Measurements from ENCODE around the gene HEATR5B.

Gene HEATR5B

DNA sequence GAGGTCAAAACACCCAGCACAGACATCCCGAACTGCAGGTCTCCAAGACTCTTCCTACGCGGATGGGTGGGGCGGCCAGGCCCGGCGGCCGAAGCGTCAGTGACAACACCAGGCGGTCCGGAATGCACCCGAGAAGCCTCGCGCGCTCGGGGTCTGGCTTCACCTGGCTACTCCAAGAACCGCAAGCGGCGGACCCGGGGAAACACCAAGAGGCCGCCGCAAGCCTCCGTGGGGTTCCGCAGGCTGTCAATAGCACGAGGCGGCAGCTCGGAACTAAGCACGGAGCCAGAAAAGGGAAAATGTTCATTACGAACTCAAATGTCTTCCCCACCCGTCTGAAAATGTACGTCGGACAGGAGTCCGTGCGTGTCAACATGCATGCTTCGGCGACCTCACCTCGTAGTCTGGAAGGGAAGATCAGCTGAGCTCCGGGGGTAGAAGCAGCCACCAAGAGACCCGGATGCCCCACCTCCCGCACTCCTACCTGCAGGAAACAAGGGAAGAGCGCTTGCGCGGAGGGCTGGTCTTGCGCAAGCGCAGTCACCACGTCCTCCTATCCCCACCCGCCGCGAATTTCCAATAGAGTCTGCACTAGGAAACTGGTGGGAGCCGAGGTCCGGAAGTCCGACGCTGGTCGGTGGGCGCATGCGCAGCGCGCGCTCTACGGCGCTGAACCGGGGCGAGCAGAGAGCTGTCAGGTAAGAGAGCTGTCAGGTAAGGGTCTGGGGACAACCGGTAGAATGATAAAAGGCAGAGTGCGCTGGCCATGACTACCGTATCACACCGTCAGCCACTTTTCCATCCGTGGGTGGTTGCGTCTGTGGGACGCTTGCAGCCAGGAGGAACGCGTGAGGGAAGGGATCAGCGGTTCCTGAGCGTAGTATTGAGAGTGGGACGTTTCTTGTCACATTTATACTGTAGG is at the start of gene HEATR5B, which contains the start of gene GPATCH11:
Gene HEATR5B (minus strand): TSS at position 500 of the 922 bp plus-strand sequence. CDS start 958 bp downstream, outside the sequence.
Gene GPATCH11 (plus strand): TSS at position 646 of the 922 bp plus-strand sequence. CDS start 3,864 bp downstream, outside the sequence.
- peak; percentile 86 to 89 for ATAC-seq

DNA sequence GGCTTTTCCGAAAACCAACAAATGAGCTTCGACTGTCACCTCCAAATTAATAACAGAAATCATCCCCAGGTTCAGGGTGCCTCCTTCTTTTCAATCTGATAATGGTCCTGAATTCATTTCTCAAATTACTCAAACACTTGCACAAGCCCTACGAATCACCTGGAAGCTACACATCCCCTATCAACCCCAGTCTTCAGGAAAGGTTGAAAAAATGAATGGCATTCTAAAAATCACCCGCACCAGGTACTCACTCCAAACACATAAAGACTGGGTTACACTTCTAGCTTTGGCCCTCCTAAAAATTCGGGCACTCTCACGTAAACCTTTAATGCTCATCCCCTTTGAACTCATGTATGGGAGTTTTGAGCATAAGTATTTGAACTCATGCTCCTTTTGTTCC is 48.7 kb upstream of the HEATR5B start:
- no peak for ATAC-seq

DNA sequence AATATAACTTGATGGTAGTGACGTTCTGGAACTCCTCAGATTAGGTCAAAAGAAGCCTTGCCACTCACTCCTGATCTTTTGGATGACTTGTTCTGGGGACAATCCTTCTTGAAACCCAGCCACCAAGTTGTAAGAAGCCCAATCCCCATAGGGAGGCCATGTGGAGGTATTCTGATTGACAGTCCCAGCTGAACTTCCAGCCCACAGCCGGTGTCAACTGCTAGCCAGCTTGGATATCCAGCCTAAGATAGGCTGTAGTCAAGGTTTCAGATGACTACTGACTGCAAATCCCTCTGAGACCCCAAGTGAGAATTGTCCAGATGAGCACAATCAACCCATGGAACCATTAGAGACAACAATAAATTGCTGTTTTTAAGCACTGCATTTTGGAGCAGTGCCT is 41.2 kb upstream of the HEATR5B start:
- ATAC-seq: no peak

DNA sequence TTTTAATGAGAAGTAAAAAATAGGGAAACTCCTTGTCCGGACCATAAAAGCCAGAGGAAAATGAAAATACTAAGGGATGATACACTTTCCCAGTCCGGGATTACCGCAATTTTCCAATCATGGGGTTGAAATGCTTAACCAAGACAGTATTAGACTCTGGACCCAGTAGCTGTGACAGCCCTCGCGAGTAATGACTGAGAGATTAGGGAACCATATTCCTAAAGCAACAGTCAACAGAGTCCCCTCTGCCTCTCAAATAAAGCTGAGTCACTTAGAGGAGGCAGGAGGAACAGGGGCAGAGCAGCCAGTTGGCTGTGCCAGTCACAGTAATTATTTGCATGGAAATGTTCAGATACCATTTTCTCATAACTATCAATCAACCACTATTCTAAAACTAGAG is 35.0 kb upstream of the HEATR5B start:
- ATAC-seq: no peak

DNA sequence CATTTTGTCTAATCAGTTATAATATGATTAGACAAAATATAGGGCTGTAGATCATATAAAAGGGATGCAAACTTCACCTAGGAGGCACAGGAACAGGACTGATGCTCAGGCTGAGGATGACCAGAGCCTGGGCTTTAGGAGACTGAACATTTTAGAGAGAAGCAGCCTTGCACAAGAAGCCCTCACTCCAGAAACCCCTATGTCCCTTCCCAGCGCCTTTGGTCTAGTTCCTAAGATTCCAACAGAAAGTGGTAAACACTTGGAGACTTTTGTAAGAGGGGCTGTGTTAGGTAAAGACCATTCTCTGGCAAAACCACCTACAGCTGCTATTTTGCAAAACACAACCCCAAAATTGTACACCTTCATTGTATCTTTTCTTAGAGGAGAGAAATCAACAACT is 33.4 kb upstream of the HEATR5B start:
- ATAC-seq: no peak

DNA sequence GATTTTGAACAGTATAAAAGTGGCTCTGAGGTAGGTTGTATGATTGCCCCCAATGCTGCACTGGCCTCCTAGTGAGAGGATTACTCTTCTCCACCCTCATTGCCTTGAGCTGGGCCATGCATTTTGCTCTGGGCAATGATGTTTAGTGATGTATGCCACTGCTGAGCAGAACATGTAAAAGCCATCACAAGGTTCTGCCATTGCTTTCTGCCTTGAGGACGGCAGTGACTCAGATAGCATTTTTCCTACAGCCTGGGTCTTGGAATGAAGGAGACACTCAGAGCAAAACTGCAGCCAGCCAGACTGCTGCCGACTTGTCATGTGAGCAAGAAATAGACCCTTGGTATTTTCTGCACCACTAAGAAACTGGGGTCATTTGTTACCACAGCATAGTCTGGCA is 27.8 kb upstream of the HEATR5B start:
- no peak for ATAC-seq

DNA sequence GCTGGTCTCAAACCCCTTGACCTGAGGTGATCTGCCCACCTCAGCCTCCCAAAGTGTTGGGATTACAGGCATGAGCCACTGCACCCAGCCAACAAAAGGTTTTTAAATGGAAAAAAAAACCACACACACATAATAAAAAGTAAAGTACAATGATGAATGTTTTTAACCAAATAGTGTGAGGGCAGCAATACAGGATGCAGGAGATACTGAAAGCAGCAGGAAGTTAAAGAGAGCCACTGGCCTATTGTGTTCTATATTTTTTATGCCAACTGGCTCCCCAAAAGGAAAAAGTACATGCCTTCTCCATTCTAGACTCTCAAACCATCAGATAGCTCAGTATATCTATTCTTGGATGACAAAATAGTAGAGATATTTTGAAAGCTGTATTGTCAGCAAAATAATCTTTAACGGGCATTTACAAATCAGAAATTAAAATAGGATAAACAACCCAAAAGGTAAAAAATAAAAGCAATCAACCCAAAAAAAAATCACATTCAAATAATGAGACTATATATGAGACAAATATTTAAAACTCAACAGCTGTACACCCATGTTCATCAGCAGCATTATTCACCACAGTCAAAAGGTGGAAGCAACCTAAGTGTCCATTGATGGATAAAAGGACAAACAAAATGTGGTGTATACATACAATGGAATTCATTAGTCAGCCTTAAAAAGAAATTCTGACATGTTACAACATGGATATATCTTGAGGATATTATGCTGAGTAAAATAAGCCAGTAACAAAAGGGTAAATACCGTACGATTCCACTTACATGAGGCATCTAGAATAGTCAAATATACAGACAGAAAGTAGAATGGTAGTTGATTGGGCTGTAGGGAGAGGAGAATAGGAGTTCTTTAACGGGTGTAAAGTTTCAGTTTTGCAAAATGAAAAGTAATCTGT is 26.4 kb upstream of the HEATR5B start:
- no peak for ATAC-seq

DNA sequence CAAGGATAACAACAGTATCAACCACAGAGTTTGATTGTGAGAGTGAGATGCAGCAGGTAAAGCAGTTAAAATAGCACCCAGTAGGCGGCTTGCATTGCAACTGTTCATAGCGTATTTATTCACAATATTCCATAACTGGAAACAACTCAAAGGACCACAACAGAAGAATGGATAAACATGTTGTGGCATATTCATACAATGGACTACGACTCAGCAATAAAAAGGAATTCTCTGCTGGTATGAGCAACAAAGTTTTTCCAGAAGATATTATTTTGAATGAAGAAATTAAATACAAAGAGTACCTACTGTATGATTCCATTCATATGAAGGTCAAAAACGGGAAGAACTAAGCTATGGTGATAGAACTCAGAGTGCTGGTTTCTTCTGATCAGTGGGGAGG is 25.4 kb upstream of the HEATR5B start:
- ATAC-seq: no peak

DNA sequence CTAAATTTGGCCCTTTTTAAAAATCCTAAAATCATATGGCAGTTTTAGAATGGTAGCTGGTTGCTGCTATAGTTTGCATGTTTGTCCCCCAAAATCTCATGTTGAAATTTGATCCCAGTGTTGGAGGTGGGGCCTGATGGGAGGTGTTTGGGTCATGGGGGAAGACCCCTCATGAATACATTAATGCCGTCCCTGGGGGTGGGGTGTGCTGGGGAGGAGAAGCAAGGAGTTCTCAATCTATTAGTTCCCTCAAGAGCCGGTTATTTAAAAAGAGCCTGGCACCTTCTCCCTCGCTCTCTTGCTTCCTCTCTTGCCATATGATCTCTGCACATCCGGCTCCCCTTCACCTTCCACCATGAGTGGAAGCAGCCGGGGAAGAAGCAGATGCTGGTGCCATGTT is 21.0 kb upstream of the HEATR5B start:
- ATAC-seq: no peak

DNA sequence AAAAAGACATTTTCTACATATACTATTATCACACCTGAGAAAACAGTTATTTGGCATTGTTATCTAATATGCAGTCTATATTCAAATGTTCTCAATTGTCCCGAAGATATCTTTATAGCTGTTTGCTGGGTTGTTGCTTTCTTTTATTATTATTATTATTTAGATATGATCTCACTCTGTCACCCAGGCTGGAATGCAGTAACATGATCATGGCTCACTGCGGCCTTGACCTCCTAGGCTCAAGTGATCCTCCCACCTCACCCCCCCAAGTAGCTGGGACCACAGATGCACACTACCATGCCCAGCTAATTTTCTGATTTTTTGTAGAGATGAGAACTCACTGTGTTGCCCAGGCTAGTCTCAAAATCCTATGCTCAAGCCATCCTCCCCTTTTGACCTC is 20.0 kb upstream of the HEATR5B start:
- no peak for ATAC-seq

DNA sequence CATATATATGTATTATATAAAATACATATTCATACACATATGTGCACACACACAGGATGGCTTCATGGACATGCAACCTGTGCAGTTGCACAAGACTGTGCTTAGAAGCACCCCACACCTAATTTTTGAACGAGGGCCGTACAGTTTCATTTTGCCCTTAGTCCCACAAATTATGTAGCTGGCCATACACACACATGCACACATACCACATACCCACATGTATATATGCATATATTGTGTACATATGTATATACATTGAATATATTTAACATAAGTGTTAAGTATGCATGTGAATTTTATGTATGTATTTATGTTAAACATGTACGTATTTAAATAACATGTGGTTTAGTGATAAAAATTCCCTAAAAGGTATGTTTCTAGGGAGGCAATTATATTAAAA is 18.4 kb upstream of the HEATR5B start:
- ATAC-seq: no peak

DNA sequence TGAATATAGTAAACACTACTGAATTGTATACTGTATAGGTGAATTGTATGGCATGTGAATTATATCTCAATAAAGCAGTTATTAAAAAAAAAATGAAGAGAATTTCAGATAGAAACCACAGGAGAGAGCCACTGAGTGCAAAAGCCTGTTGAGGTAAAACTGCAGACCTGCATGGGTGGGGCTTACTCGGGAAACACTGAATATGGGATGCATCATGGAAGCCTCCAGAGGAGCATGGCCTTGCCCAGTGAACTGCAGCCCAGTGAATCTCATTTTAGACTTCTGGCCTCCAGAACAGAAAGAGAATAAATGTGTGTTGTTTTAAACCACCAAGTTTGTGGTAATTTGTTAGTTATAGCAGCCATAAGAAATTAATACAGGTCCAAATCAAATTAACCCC is 15.9 kb upstream of the HEATR5B start:
- no peak for ATAC-seq

DNA sequence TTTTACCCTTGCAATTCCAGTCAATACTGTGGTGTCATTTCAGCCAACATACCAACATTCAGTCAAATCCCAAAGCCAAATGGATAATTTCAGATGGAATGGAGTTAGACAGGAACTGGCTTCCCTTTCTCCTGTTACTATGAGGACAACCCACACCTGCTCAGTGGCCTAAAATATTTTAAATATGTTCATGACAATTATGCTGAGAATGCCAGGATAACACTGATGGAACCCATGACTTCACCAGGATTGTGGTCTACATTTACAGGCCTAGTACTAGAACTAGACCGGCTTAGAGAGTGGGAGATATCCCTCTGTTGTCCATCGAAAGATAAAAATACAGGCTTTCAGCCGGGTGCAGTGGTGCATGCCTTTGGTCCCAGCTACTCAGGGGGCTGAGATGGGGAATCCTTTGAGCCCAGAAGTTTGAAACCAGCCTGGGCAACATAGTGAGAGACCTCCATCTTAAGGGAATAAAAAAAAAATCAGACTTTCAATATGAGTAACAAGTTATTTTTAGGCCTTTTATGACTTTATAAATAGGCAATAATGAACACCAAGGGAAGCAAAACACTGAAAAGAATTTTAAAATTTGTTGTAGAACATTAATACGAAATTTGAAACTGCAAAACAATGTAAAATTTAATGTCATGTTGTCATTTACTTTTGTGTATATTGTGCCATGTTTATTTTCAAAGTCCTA is 14.4 kb upstream of the HEATR5B start:
- ATAC-seq: no peak

DNA sequence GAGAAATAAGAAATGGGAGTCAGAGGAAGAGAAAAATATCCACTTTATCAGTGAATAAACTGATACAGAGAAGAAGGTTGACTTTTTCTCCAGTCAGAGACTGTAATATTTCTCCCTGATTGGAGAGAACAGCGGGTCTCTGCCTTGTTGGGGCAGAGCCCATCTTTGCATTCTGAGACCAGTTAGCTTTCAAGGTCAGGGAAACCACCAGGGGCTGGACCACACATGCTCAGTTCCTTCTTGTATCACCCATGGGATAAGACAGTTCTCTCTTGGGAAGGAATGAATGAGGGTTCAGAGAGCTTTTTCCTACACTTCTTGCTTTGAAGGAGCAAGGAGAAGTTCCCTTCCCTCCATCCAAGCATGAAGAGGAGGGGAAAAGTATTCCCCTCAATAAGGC is 12.4 kb upstream of the HEATR5B start:
- no peak for ATAC-seq

DNA sequence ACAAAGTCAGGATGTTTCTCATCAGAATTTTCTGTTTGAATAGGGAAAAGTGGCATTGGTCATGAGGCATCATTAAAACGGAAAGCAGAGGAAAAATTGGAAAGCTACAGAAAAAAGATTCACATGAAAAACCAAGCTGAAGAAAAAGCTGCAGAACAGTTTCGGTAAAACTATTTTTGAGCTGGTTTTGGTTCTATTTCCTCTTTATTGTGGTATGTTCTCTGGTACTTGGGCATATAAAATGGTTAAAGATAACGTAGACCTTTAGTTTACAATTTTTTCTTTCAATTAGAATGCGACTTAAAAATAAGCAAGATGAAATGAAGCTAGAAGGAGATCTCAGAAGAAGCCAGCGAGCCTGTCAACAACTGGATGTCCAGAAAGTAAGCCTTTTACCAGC is 7.7 kb upstream of the HEATR5B start:
- ATAC-seq: no peak

DNA sequence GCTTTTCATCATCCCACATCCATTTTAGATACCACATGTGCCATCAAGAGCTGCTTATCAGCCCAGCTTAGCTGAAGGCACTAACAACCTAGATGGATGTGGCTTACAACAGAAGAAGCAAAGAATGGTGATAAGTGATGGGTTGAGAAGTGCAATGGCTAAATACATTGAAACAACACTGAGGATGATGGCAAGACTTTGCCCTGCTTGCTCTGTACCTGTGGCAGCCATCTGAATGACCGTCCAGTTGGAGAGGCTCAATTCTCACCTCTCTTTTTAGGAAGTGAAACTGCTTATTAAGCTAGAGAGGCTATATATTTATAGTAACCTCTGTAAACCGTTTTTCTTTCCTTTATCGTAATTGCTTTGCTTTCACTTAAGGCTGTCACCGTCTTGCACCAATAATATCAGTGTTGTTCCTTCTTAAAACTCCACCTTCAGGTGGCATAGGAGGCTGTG is 5.9 kb upstream of the HEATR5B start:
- ATAC-seq: peak in 1 of 2 donors; percentile 24

DNA sequence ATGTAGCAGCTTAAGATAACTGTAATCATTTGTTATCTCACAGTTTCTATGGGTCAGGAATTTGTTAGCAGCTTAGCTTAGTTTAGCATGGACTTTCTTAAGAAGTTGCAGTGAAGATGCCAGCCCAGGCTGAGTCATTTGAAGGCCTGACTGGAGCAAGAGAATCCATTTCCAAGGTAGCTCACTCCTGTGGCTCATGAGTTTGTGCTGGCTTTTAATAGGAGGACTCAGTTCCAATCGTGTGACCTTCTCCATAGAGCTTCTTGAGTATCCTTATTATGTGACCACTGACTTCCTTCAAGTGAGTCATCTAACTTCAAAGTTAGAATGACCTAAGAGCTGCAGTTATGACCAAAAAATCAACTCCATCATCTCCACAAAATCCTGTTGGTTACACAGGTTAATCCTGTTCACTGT is 1.6 kb upstream of the HEATR5B start:
- no peak for ATAC-seq

DNA sequence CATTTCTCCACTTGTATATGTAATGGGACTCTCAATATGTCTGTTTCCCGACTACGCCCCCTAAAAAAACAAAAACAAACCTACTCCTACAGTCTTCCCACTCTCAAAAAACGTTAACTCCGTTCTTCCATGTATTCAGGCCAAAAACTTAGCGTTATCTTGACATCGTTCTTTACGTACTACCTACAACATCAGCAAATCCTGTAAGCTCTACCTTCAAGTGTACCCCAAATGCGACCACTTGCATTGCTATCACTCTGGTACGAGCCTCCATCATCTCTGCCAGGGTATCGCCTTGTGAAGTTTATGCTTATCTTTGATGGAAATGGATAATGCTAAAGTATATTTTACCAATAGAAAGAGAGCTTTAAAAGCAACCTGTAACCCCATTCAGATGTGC is 625 bp upstream of the HEATR5B start:
- no peak for ATAC-seq

DNA sequence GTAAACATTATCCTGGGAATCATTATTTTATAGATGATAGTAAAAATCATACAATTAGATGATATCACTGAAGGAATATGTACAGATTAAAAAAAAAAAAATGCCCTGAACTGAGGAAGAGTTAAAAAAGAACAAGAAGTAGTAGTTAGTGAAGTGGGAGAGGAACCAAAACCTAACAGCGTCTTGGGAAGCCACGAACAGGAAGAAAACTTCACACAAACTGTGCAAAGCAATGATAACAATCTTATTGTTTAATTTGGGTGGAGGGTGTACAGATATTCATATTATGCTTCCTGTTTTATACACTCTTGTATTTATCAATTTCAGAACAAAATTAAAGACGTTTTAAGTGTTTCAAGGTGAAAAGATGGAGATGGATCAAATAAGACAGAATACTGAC is 3.5 kb downstream of the HEATR5B start:
- ATAC-seq: no peak

DNA sequence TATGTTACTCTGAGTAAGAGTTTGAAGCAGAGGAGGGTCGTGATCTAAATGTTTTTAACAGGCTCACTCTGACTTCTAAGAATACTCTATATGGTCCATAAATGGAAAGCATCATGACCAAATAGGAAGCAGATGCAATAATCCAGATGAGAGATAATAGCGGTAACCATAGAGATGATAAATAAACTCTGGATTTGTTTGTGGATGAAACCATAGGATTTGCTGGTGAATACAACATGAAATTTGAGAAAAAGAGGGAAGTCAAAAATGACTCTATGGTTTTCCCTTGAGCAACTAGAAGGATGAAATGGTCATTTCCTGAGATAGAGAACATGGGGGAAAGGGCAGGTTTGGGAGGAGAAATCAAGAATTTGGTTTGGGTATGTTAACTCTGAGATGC is 3.9 kb downstream of the HEATR5B start:
- no peak for ATAC-seq

DNA sequence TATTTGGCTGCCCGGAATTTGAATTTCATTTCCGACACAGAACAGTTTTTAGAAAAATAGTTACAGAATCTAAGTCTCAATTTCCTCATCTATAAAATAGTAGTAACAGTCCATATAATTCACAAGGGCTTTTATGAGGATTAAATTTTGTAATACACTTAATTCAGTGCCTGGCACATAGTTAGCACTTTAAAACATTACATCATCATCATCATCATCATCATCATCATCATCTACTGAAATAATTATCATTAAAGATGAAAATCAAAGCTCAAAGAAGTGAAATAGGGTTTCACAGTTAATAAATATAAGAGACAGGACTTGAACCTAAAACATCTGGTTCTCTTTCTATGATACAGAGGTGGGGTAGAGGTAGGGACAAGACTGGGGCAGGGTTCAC is 13.2 kb downstream of the HEATR5B start:
- ATAC-seq: no peak

DNA sequence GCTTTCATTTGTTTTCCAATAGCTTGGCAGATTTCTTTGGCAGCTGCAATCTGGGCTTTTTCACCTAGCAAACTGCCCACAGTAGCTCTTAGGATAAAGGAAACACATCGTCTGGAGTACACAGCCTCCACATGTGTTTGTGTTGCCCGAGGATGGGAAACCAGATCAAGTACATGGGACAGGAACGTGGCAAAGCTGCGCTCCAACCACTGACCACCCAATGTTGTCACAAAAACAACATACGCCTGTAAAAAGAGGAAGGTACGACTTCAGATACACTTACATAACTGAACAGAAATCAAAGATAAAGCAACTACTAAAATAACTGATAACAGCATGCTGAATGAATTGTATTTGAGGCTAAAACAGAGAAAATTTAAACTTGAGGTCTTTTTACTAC is 15.5 kb downstream of the HEATR5B start:
- no peak for ATAC-seq

DNA sequence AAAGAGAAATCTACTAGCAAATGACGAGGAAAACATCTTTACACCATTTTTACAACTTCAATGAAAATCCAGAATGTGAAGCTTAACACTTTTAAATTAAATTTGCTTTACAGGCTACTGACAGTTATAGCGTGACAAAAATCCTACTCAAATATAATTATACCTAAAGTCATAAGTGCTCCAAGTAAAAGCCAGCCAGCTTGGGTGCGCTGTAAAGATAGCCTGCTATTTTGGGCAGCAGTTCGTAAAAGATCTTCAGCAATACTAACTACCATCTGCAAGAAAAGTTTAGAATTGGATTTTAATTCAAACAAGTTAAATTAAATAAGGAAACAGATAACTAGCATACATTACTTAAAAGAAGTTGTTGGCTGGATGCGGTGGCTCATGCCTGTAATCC is 22.4 kb downstream of the HEATR5B start:
- ATAC-seq: no peak
